ENCODE data around the gene PILRA. TPM values are rescaled to one million over a fixed set of nuclear protein-coding genes. Genes with fewer than 3 reads are reported as not detected.

Gene PILRA
- total RNA-seq, 1 donor from 2014 or later: 6.7 TPM

GRCh38 chr7:100431286-100431735, 58.0 kb downstream of the PILRA start:
- H3K27me3 Mint-ChIP-seq (ENCODE audit: low read depth): peaks cover 1% of the 10 kb centered on the region
- peak overlapping the region; percentile 88 for H3K27ac Mint-ChIP-seq
- no peak for DNase-seq (ENCODE audit: low spot score in 2 of 2, unreplicated experiment in 2 of 2)
- H3K36me3 Mint-ChIP-seq: peaks cover 6% of the 10 kb centered on the region
- H3K9me3 Mint-ChIP-seq: no peaks in the 10 kb centered on the region
- no peak for TF ChIP-seq CTCF (IDR thresholded peaks at IDR 0.05; ENCODE audit: unreplicated experiment)
- peaks cover 42% of the 10 kb centered on the region for H3K4me1 Mint-ChIP-seq
- peak overlapping the region; percentile 81 for H3K4me3 Mint-ChIP-seq

- no peak for TF ChIP-seq CTCF (IDR thresholded peaks at IDR 0.05; ENCODE audit: unreplicated experiment)
- Mint-ChIP-seq H3K4me3 (peak overlapping the region; percentile 81), H3K9me3 (no peaks in the 10 kb centered on the region)
Observed at GRCh38 chr7:100432053-100432452, 58.8 kb downstream of the PILRA start.

GRCh38 chr7:100432621-100433275, 59.5 kb downstream of the PILRA start:
- TF ChIP-seq CTCF (IDR thresholded peaks at IDR 0.05; ENCODE audit: unreplicated experiment): no peak
- Mint-ChIP-seq H3K36me3 (peaks cover 6% of the 10 kb centered on the region), H3K27ac (peak overlapping the region; percentile 88), H3K9me3 (no peaks in the 10 kb centered on the region), H3K27me3 (ENCODE audit: low read depth) (peaks cover 1% of the 10 kb centered on the region), H3K4me1 (peaks cover 44% of the 10 kb centered on the region), H3K4me3 (peak overlapping the region; percentile 81)
- no peak for DNase-seq (ENCODE audit: low spot score in 2 of 2, unreplicated experiment in 2 of 2)

More at GRCh38 chr7:100432053-100432452, 58.8 kb downstream of the PILRA start:
- Mint-ChIP-seq H3K27me3 (ENCODE audit: low read depth) (peaks cover 1% of the 10 kb centered on the region), H3K27ac (peak overlapping the region; percentile 88), H3K36me3 (peaks cover 6% of the 10 kb centered on the region), H3K4me1 (peaks cover 44% of the 10 kb centered on the region)
- no peak for DNase-seq (ENCODE audit: low spot score in 2 of 2, unreplicated experiment in 2 of 2)

GRCh38 chr7:100433276-100433591, 59.9 kb downstream of the PILRA start:
- no peak for TF ChIP-seq CTCF (IDR thresholded peaks at IDR 0.05; ENCODE audit: unreplicated experiment)
- Mint-ChIP-seq H3K9me3 (no peaks in the 10 kb centered on the region), H3K27ac (peak overlapping the region; percentile 44), H3K27me3 (ENCODE audit: low read depth) (peaks cover 1% of the 10 kb centered on the region), H3K4me3 (no peak overlapping the region), H3K36me3 (peaks cover 6% of the 10 kb centered on the region), H3K4me1 (peaks cover 43% of the 10 kb centered on the region)
- no peak for DNase-seq (ENCODE audit: low spot score in 2 of 2, unreplicated experiment in 2 of 2)

- no peaks in the 10 kb centered on the region for H3K9me3 Mint-ChIP-seq
- DNase-seq (ENCODE audit: low spot score in 2 of 2, unreplicated experiment in 2 of 2): no peak
- peaks cover 43% of the 10 kb centered on the region for H3K4me1 Mint-ChIP-seq
- peaks cover 1% of the 10 kb centered on the region for H3K27me3 Mint-ChIP-seq (ENCODE audit: low read depth)
- peaks cover 6% of the 10 kb centered on the region for H3K36me3 Mint-ChIP-seq
- H3K27ac Mint-ChIP-seq: peak overlapping the region; percentile 64
- H3K4me3 Mint-ChIP-seq: peak overlapping the region; percentile 78
- no peak for TF ChIP-seq CTCF (IDR thresholded peaks at IDR 0.05; ENCODE audit: unreplicated experiment)
Observed at GRCh38 chr7:100433592-100434296, 60.5 kb downstream of the PILRA start.
